Neural crest cell (in vitro differentiated cells): ENCODE measurements around the gene RNF215. TPM values are rescaled to one million over a fixed set of nuclear protein-coding genes. Genes with fewer than 3 reads are reported as not detected.

ENCODE experiments used
- DNase-seq: peaks from one replicate; pipeline ENCODE4 v3.0.0; 2021; ENCODE audit warnings: low read depth, mixed read lengths, low spot score
- H3K27ac Mint-ChIP-seq: one replicate; pipeline ENCODE4 v1.8.0; 2021; ENCODE audit warnings: mild to moderate bottlenecking, mixed read lengths; ENCODE audit not compliant: unreplicated experiment
- H3K27me3 Mint-ChIP-seq: 2 replicates; pipeline ENCODE4 v1.8.0; 2021; ENCODE audit warnings: low read depth, mild to moderate bottlenecking, mixed read lengths
- H3K36me3 Mint-ChIP-seq: 2 replicates; pipeline ENCODE4 v1.8.0; 2021; ENCODE audit warnings: low read depth, mild to moderate bottlenecking, mixed read lengths
- H3K4me1 Mint-ChIP-seq: 2 replicates; pipeline ENCODE4 v1.8.0; 2021; ENCODE audit warnings: mixed read lengths
- H3K4me3 Mint-ChIP-seq: one replicate; pipeline ENCODE4 v1.8.0; 2021; ENCODE audit warnings: mild to moderate bottlenecking, mixed read lengths
- H3K9me3 Mint-ChIP-seq: 2 replicates; pipeline ENCODE4 v1.8.0; 2021; ENCODE audit warnings: mixed read lengths
- total RNA-seq: library from RNA; stranded (reverse); gene quantifications from 2 replicates; pipeline ENCODE4 v1.2.1, GENCODE V29; 2021
- TF ChIP-seq, protein P1 (sequence below): fragments of 200-600 bp; sonication (generic); conservative IDR thresholded peaks from 2 replicates; pipeline ENCODE4 v1.5.0; 2021; ENCODE audit warnings: antibody characterized with exemption, mild to moderate bottlenecking

Gene RNF215
- total RNA-seq, 1 donor from 2014 or later: 27.4 TPM

DNA sequence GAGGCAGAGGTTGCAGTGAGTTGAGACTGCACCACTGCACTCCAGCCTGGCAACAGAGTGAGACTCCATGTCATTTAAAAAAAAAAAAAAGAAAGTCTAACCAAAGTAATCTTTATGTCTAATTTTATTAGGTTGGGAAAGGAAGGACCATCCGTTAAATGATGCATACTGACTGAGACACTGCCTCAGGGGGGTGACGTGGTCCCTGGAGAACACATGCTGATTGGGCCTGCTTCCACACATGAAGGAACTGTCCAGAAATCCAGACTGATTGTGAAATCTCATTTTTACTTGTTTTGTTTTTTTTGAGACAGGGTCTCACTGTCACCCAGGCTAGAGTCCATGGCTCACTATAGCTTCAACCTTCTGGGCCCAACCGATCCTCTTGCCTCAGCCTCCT is 36.0 kb downstream of the RNF215 start:
- Mint-ChIP-seq H3K27ac (no peak overlapping the region), H3K27me3 (no peaks in the 10 kb centered on the region), H3K36me3 (peaks cover 15% of the 10 kb centered on the region), H3K4me1 (peaks cover 24% of the 10 kb centered on the region), H3K9me3 (no peaks in the 10 kb centered on the region), H3K4me3 (peak overlapping the region; percentile 38)
- TF ChIP-seq, protein P1, sequence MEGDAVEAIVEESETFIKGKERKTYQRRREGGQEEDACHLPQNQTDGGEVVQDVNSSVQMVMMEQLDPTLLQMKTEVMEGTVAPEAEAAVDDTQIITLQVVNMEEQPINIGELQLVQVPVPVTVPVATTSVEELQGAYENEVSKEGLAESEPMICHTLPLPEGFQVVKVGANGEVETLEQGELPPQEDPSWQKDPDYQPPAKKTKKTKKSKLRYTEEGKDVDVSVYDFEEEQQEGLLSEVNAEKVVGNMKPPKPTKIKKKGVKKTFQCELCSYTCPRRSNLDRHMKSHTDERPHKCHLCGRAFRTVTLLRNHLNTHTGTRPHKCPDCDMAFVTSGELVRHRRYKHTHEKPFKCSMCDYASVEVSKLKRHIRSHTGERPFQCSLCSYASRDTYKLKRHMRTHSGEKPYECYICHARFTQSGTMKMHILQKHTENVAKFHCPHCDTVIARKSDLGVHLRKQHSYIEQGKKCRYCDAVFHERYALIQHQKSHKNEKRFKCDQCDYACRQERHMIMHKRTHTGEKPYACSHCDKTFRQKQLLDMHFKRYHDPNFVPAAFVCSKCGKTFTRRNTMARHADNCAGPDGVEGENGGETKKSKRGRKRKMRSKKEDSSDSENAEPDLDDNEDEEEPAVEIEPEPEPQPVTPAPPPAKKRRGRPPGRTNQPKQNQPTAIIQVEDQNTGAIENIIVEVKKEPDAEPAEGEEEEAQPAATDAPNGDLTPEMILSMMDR: no peak
- DNase-seq: no peak

DNA sequence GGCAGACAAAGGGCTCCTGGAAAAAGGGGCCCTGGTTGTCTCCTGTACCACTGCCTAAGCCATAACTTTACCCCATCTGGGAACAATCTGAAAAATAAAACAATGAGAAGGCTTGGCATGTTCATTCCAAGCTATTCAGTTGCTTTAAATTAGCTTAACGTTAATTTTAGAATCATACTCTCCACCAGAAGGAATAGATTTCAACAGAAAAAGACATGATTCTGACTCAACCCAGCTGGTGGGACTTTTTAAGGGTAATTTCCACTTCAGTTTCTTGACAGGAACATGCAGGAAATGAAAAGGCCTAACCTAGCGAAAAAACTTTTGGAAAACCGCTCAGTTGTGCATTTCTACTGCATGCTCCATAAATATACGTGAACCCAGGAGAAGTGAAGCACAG is 38.4 kb downstream of the RNF215 start:
- peaks cover 31% of the 10 kb centered on the region for H3K36me3 Mint-ChIP-seq
- no peak for DNase-seq
- H3K4me3 Mint-ChIP-seq: no peak overlapping the region
- TF ChIP-seq, protein P1: no peak
- no peaks in the 10 kb centered on the region for H3K27me3 Mint-ChIP-seq
- H3K9me3 Mint-ChIP-seq: no peaks in the 10 kb centered on the region
- H3K4me1 Mint-ChIP-seq: peaks cover 3% of the 10 kb centered on the region
- no peak overlapping the region for H3K27ac Mint-ChIP-seq

DNA sequence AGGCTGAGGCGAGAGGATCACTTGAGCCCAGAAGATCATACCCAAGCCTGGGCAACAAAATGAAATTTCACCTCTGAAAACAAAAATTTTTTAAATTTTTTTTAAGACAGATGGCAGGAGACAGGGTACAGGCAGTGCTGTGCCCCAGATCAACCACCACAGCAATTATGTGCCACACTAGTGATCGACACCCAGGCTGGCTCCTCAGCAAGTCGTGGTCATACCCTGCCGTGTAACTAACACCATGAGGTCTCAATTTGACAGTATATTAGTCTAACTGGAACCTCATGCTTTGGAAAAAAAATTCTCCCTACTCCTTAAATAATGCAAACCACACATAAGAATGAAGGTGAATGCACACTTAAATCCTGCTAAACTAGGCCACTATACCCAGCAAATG is 38.8 kb downstream of the RNF215 start:
- Mint-ChIP-seq H3K4me1 (peaks cover under 1% of the 10 kb centered on the region), H3K9me3 (no peaks in the 10 kb centered on the region), H3K27me3 (no peaks in the 10 kb centered on the region), H3K27ac (no peak overlapping the region), H3K4me3 (no peak overlapping the region), H3K36me3 (peaks cover 33% of the 10 kb centered on the region)
- TF ChIP-seq, protein P1: no peak
- DNase-seq: no peak

DNA sequence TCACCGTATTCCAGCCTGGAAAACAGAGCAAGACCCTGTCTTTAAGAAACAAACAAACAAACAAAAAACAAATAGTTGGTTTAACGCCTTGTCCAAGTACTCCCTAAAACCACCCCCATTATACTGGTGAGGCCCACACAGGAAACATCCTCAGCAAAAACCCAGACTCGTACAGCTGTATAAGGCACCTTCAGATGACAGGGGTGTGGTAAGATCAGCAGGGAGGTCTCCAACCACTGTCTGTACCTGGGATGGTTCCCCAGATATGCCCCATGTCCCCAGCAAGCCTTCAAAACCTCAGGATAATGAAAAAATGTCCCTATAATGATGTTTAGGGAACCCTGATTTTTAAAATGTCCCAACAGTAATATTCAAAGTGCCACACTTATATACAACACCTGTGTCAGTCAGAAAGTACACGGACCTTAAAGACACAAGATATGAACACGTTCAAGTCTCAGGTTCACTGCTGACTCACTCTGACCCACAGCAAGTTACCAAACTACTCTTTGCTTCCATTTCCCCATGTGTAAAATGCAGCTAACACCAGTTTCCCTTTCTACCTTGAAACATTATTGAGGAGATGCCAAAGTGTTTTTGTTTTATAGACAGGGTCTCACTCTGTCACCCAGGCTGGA is 39.8 kb downstream of the RNF215 start:
- peaks cover 36% of the 10 kb centered on the region for H3K36me3 Mint-ChIP-seq
- no peak overlapping the region for H3K4me3 Mint-ChIP-seq
- DNase-seq: no peak
- H3K9me3 Mint-ChIP-seq: no peaks in the 10 kb centered on the region
- H3K4me1 Mint-ChIP-seq: peaks cover 4% of the 10 kb centered on the region
- no peak overlapping the region for H3K27ac Mint-ChIP-seq
- no peaks in the 10 kb centered on the region for H3K27me3 Mint-ChIP-seq
- TF ChIP-seq, protein P1: no peak

DNA sequence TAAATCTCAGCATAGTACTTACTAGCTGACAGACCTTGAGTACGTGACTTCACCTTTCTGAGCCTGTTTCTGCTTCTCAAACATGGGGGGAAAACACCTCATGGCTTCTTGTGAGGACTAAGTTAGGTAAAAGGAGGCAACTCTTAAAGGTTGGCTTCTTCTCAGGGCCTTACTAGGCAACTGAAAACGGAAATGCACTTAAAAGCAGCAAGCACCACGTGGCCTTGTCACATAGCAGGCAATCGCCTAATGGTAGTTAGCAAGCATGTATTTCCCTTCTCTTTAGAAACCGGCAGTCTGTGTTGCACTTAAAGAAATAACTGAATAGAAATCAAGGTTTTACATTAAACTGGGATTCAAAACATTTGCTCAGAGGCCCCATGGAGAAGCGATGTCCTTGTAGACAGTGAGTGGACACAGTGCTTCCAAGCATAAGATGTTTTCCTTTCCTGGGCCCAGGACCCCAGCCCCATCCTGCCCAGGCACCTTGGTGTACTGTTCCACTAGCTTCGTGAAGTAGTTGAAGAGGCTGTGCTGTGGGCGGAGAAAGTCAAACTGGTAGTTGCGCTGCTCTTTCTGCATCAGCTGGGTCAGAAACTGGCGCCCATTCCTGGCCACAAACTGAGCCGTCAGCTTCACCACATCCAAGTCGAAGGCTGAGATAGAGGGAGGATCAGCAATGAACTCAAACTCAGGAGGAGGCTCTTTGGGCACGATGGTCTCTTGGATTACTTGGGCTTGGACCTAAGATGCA is 42.6 kb downstream of the RNF215 start:
- DNase-seq: no peak
- Mint-ChIP-seq H3K27me3 (no peaks in the 10 kb centered on the region), H3K9me3 (no peaks in the 10 kb centered on the region), H3K36me3 (peaks cover 36% of the 10 kb centered on the region), H3K4me3 (no peak overlapping the region), H3K4me1 (peaks cover 18% of the 10 kb centered on the region), H3K27ac (no peak overlapping the region)
- TF ChIP-seq, protein P1: no peak
